ENCODE data around the gene GDPD1. TPM values are rescaled to one million over a fixed set of nuclear protein-coding genes. Genes with fewer than 3 reads are reported as not detected.

The GDPD1 gene
- total RNA-seq, 1 experiment from 2014 or later, result 3.1 TPM

- no peak overlapping the region for H3K4me3 ChIP-seq
- H3K27ac ChIP-seq, result no peak overlapping the region
- H3K9me3 ChIP-seq (ENCODE audit: insufficient read depth, low read depth), result no peaks in the 10 kb centered on the region
- CTCF ChIA-PET, result no interaction called here
- intact Hi-C loops (cut with micrococcal nuclease; ENCODE audit: unreplicated experiment), result no loop called here
- TF ChIP-seq EZH2 (IDR thresholded peaks at IDR 0.05; ENCODE audit: low read depth), result no peak
- TF ChIP-seq CTCF (conservative IDR thresholded peaks at IDR 0.05), result no peak
- DNase-seq, result no peak
- no peaks in the 10 kb centered on the region for H3K27me3 ChIP-seq (ENCODE audit: insufficient read depth, low read depth)
- no TSS peak for BruUV-seq (replicated peaks)
- H3K9me2 ChIP-seq (ENCODE audit: insufficient read depth), result no peaks in the 10 kb centered on the region
- H3K79me2 ChIP-seq (ENCODE audit: low read depth), result no peaks in the 10 kb centered on the region
- no peaks in the 10 kb centered on the region for H4K20me1 ChIP-seq (ENCODE audit: insufficient read depth)
- H2AFZ ChIP-seq, result no peak overlapping the region
- no peaks in the 10 kb centered on the region for H3K36me3 ChIP-seq (ENCODE audit: low read depth)
- POLR2A ChIA-PET (ENCODE audit: unreplicated experiment), result no interaction called here
- H3K4me2 ChIP-seq, result no peak overlapping the region
- no peaks in the 10 kb centered on the region for H3K4me1 ChIP-seq (replicated peaks; ENCODE audit: insufficient read depth)
- peaks cover 4% of the 10 kb centered on the region; the same call in 1 of the 2 replicates for H3F3A ChIP-seq (ENCODE audit: insufficient read depth, low read depth)
Measured at GRCh38 chr17:59230764-59231163, 10.5 kb downstream of the GDPD1 start.

GRCh38 chr17:59234631-59235030 lies 14.3 kb downstream of the GDPD1 start:
- Histone ChIP-seq H3K9me3 (ENCODE audit: insufficient read depth, low read depth) (no peaks in the 10 kb centered on the region), H3K4me3 (no peak overlapping the region), H3K27ac (no peak overlapping the region), H3K79me2 (ENCODE audit: low read depth) (no peaks in the 10 kb centered on the region), H3K36me3 (ENCODE audit: low read depth) (no peaks in the 10 kb centered on the region), H3K9me2 (ENCODE audit: insufficient read depth) (no peaks in the 10 kb centered on the region), H3F3A (ENCODE audit: insufficient read depth, low read depth) (peaks cover 9% of the 10 kb centered on the region; the same call in 1 of the 2 replicates), H3K4me2 (no peak overlapping the region), H3K4me1 (replicated peaks; ENCODE audit: insufficient read depth) (no peaks in the 10 kb centered on the region), H3K27me3 (ENCODE audit: insufficient read depth, low read depth) (no peaks in the 10 kb centered on the region), H4K20me1 (ENCODE audit: insufficient read depth) (no peaks in the 10 kb centered on the region), H2AFZ (no peak overlapping the region)
- ChIA-PET POLR2A (ENCODE audit: unreplicated experiment) (no interaction called here), CTCF (no interaction called here)
- no TSS peak for BruUV-seq (replicated peaks)
- DNase-seq, result no peak
- no peak for TF ChIP-seq EZH2 (IDR thresholded peaks at IDR 0.05; ENCODE audit: low read depth)
- no peak for TF ChIP-seq CTCF (conservative IDR thresholded peaks at IDR 0.05)
- intact Hi-C loops (cut with micrococcal nuclease; ENCODE audit: unreplicated experiment), result no loop called here

GRCh38 chr17:59238906-59239305 lies 18.6 kb downstream of the GDPD1 start:
- CTCF ChIA-PET, result no interaction called here
- no peaks in the 10 kb centered on the region for H4K20me1 ChIP-seq (ENCODE audit: insufficient read depth)
- no peaks in the 10 kb centered on the region for H3K79me2 ChIP-seq (ENCODE audit: low read depth)
- POLR2A ChIA-PET (ENCODE audit: unreplicated experiment), result interaction anchor here (0.7 kb wide), 1 partner anchor 34 kb away, joined by 16 read pairs; no protein-coding TSS in a partner anchor
- H3K9me2 ChIP-seq (ENCODE audit: insufficient read depth), result no peaks in the 10 kb centered on the region
- H3K9me3 ChIP-seq (ENCODE audit: insufficient read depth, low read depth), result no peaks in the 10 kb centered on the region
- no peak overlapping the region for H3K4me2 ChIP-seq
- H2AFZ ChIP-seq, result no peak overlapping the region
- H3K4me1 ChIP-seq (replicated peaks; ENCODE audit: insufficient read depth), result no peaks in the 10 kb centered on the region
- no peak for TF ChIP-seq EZH2 (IDR thresholded peaks at IDR 0.05; ENCODE audit: low read depth)
- TF ChIP-seq CTCF (conservative IDR thresholded peaks at IDR 0.05), result no peak
- no peak overlapping the region for H3K4me3 ChIP-seq
- BruUV-seq (replicated peaks), result no TSS peak
- intact Hi-C loops (cut with micrococcal nuclease; ENCODE audit: unreplicated experiment), result no loop called here
- no peaks in the 10 kb centered on the region for H3K36me3 ChIP-seq (ENCODE audit: low read depth)
- DNase-seq, result no peak
- no peaks in the 10 kb centered on the region for H3K27me3 ChIP-seq (ENCODE audit: insufficient read depth, low read depth)
- no peak overlapping the region for H3K27ac ChIP-seq
- 0 out of 2 replicates have a peak, but pooled peaks cover 5% of the 10 kb centered on the region for H3F3A ChIP-seq (ENCODE audit: insufficient read depth, low read depth)
